Measurements from ENCODE around the gene ADGRB3.
"Not testable (repeated sequence)": the region's sequence is repeated elsewhere in the genome, so short reads cannot be mapped to it uniquely, and the experiment has no call there.

Gene ADGRB3

DNA sequence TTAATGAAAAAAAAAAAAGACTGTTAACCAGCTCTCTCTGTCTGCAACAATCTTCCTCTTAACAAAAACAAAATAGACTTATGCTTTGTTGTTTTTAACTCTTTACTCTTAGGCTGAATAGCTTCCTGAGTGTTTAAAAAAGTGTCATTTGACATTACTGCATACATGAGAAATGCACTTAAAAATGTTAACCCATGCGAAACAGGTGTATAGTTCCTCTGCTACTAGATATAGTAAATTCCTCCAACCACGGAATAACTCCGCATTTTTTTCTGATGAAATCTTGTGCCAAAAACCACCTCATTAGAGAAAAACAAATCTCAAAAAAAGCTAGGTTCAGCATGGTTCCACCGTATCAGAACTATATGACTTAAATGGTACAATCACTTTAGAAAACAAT, 426.0 kb downstream of the ADGRB3 start:
- DNase-seq: no peak

- no peak for DNase-seq
These were observed 428.3 kb downstream of the ADGRB3 start for GRCh38 chr6:69063401-69063800.

- DNase-seq: no peak
These were observed 429.1 kb downstream of the ADGRB3 start for GRCh38 chr6:69064226-69064625.

DNA sequence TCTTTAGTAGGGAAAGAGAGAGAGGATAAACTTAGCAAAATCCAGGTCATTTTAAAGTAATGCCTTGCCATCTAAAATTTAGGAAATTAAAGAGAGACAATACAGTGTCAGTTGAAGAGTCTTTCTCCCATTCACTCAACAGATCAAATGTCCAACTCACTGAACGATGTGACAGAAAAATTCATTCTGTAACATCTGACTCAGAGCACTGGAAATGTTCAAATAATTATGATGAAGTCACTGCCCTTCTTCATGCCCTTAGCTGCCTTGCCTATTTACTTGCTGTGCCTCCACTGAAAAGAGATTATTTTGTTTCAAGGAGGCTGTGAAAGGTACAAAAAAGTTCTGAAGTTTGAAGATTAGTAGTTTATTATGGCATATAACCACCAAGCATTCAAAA, 434.8 kb downstream of the ADGRB3 start:
- DNase-seq: no peak

DNA sequence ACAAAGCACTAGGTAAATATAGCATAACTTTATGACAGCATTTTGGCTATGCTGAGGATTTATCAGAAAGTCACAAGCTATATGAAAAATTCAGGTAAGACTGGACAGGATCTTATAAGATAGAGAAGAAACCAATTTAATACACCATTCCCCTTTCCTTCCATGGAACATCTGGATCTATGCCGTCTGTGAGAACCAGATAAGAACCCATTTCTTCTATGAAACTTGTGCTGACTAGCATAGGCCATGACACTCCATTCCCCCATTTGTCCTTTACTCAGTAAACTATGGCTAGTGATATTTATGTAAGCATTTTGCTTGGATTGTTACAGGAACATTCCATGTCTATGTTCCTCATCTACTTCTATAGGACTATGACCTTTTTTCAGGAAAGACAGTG, 437.7 kb downstream of the ADGRB3 start:
- DNase-seq: no peak

GRCh38 chr6:69084746-69085335, 449.8 kb downstream of the ADGRB3 start:
- no peak for DNase-seq

- DNase-seq: no peak
These were observed 451.6 kb downstream of the ADGRB3 start for GRCh38 chr6:69086689-69087088.

- DNase-seq: no peak
These were observed 454.5 kb downstream of the ADGRB3 start for GRCh38 chr6:69089539-69089938.

DNA sequence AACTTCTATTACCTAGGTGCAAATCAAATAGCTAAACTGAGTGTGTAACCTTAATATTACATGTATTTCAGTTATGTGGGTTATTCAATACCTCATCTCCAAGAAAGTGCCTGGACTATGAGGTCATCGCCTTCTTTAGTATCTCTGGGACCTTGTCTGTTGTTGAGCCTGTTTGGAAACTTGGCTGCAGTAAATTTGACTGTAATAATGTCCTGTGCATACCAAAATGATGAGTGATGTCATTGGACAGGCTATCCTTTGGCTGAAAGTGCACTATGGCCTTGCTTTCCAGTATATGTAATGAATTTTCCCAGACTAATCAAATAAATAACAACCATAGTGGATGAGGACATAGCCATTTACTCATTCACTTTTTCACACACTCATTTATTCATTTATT, 455.1 kb downstream of the ADGRB3 start:
- no peak for DNase-seq

- no peak for DNase-seq
These were observed 461.6 kb downstream of the ADGRB3 start for GRCh38 chr6:69096681-69097080.

DNA sequence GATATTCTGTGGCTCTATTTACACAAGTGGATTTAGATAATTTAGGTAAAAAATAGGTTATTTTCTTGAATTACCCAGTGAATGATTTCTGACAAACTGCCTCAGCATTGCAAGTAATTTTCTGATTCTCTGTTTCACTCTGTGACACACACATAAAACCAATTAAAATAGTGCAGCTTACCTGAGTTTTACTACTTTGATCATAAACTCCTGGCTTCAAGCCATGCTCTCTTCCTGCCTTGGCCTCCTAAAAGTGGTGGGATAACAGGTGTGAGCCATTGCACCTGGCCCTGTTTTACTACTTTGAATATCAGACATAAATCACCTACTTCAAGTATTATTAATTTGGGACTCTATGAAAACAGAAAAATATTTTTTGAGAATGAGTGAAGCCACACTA, 462.9 kb downstream of the ADGRB3 start:
- DNase-seq: no peak

- DNase-seq: no peak
These were observed 463.8 kb downstream of the ADGRB3 start for GRCh38 chr6:69098910-69099309.

- no peak for DNase-seq
These were observed 465.7 kb downstream of the ADGRB3 start for GRCh38 chr6:69100772-69101171.

DNA sequence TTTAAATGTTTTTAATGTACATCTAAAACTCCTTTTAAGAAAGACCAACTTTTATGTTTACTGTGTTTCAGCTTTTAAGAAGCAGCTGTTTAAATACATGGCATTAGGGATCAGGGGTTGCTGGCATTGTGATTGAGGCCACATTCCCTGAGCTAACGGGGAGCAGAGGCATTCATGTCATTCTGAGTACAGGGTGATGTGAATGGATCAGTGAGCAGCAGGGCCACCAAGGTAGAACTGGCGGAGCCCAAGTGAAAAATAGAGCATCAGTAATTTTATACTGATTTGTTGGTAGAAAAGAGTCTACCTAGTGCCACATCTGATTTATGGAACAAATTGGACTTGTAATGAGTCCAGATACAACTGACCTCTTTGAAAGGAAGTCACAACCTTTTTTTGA, 467.3 kb downstream of the ADGRB3 start:
- no peak for DNase-seq

GRCh38 chr6:69105288-69105687, 470.2 kb downstream of the ADGRB3 start:
- no peak for DNase-seq

DNA sequence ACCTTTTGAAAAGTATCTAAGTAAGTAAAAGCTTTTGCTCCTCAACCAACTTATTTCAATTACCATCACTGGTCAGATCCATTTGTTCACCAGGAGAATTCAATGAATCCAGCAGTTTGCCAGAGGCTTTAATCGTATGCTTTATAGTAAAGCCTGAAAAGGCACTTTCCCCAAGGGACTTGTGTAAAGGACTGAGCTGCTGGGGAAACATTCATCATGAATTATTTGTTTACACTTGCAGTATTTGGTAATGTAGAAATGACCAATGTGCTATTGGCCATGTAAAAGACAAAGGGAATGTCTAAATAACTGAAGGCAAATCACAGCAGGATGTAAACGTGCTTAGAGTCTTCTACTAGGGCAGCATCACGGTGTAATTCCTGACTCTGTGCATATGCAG, 471.4 kb downstream of the ADGRB3 start:
- no peak for DNase-seq

GRCh38 chr6:69111301-69111700, 476.2 kb downstream of the ADGRB3 start:
- DNase-seq: no peak

DNA sequence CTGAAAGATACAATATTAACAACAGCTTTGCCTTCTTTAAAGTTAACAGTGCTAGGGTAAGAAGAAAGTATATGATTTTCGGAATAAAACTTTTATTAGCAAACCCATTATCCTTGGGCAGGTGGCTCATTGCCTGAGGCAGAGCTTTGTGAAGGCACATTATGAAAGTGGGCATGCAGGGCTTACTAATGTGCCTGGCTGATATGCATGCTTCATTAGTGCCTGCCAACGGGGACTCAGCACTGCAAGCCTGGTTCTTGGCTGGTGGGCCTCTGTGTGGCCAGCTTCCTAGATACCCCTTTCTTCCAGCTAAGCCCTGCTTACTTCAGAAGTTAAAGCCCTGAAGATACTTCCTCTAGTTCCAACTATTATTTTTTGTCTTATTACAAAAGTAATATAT, 481.6 kb downstream of the ADGRB3 start:
- no peak for DNase-seq

DNA sequence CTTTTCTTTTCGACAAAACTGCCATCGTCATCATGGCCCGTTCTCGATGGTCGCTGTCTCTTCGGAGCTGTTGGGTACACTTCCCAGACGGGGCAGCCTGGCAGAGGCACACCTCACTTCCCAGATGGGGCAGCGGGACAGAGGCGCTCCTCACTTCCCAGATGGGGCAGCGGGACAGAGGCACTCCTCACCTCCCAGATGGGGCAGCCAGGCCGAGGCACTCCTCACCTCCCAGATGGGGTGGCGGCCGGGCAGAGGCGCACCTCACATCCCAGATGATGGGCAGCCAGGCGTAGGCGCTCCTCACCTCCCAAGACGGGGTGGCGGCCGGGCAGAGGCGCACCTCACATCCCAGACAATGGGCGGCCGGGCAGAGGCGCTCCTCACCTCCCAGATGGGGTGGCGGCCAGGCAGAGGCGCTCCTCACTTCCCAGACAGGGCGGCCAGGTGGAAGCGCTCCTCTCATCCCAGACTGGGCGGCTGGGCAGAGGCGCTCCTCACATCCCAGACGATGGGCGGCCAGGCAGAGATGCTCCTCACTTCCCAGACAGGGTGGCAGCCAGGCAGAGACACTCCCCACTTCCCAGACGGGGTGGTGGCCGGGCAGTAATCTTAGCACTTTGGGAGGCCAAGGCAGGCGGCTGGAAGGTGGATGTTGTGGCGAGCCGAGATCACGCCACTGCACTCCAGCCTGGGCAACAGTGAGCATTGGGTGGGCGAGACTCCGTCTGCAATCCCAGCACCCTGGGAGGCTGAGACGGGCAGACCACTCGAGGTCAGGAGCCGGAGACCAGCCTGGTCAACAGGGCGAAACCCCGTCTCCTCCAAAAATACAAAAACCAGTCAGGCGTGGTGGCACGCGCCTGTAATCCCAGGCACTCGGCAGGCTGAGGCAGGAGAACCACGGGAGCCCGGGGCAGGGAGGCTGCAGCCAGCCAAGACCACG, 486.7 kb downstream of the ADGRB3 start:
- DNase-seq: not testable (repeated sequence)

GRCh38 chr6:69122407-69122773, 487.3 kb downstream of the ADGRB3 start:
- DNase-seq: no peak

- no peak for DNase-seq
These were observed 493.3 kb downstream of the ADGRB3 start for GRCh38 chr6:69128411-69128810.

GRCh38 chr6:69129046-69129445, 494.0 kb downstream of the ADGRB3 start:
- no peak for DNase-seq

GRCh38 chr6:69135927-69136326, 500.8 kb downstream of the ADGRB3 start:
- no peak for DNase-seq

GRCh38 chr6:69138148-69138547, 503.1 kb downstream of the ADGRB3 start:
- DNase-seq: no peak
